Activated CD8-positive, alpha-beta T cell treated with anti-CD3 and anti-CD28 coated beads, Interleukin-2, amount 10 ng/mL, durations not matched to agents 7 days and 5 days (primary cell): ENCODE data around the gene NUDCD2. TPM values are rescaled to one million over a fixed set of nuclear protein-coding genes. Genes with fewer than 3 reads are reported as not detected.
"Not testable (repeated sequence)": the region's sequence is repeated elsewhere in the genome, so short reads cannot be mapped to it uniquely, and the experiment has no call there.

Experiments used
- ATAC-seq: fragments of 150-1000 bp; cut with Tn5 transposase; one replicate; pipeline ENCODE4 v1.10.0; 2021; ENCODE audit warnings: moderate library complexity
- CTCF ChIA-PET: fragments of 350-600 bp; sonication (Branson Sonifier 250); formaldehyde crosslinking; loops from one replicate; lab custom pipeline; 2021; ENCODE audit warnings: antibody characterized with exemption; lab: Charles Lee
- POLR2A ChIA-PET: fragments of 350-600 bp; sonication (Branson Sonifier 250); formaldehyde crosslinking; loops from one replicate; lab custom pipeline; 2021; ENCODE audit warnings: antibody characterized with exemption; lab: Charles Lee
- DNase-seq: peaks from one replicate; pipeline ENCODE4 v3.0.0-alpha.2; 2020
- H3K27ac Mint-ChIP-seq: one replicate; pipeline ENCODE4 v1.8.0; 2021; ENCODE audit warnings: mild to moderate bottlenecking, mixed read lengths
- H3K27me3 Mint-ChIP-seq: one replicate; pipeline ENCODE4 v1.8.0; 2021; ENCODE audit warnings: low read depth, mixed read lengths
- H3K36me3 Mint-ChIP-seq: one replicate; pipeline ENCODE4 v1.8.0; 2021; ENCODE audit warnings: low read depth, mixed read lengths
- H3K4me1 Mint-ChIP-seq: one replicate; pipeline ENCODE4 v1.8.0; 2021; ENCODE audit warnings: low read depth, mixed read lengths
- H3K4me3 Mint-ChIP-seq: one replicate; pipeline ENCODE4 v1.8.0; 2021; ENCODE audit warnings: mild to moderate bottlenecking, mixed read lengths
- H3K9me3 Mint-ChIP-seq: one replicate; pipeline ENCODE4 v1.8.0; 2022; ENCODE audit warnings: mixed read lengths; ENCODE audit not compliant: insufficient read depth
- total RNA-seq, 2 experiments: library from RNA; stranded (reverse); gene quantifications; one replicate each; pipeline ENCODE4 v1.2.3, GENCODE V29; 2021

The NUDCD2 gene
- total RNA-seq, 2 experiments from 2014 or later: 37.3 to 43.4 TPM

DNA sequence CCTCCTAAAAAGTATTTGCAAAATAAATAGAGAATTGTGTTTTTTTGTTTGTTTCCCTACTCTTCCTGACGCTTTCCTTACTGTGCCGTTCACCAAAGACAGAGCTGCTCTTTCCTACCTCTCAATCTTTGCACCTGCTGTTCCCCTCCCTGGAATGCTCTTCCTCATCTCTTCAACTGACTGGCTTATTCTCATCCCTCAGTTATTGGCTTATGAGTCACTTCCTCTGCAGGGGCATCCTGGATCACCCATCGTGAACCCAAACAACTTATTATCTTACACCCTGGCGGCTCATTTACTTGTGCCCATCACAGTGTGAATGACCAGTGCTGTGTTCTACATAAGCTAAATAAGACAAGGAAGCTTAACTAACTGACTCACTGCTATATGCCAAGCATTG lies 58.6 kb downstream of the NUDCD2 start:
- ChIA-PET CTCF (no interaction called here), POLR2A (interaction anchor here (0.6 kb wide), 2 partner anchors 28 to 104 kb away, joined by 3 read pairs; partner anchors contain the start of gene MAT2B)
- ATAC-seq: no peak
- no peaks in the 10 kb centered on the region for H3K9me3 Mint-ChIP-seq
- H3K4me1 Mint-ChIP-seq: no peaks in the 10 kb centered on the region
- H3K36me3 Mint-ChIP-seq: no peaks in the 10 kb centered on the region
- no peak for DNase-seq
- no peak overlapping the region for H3K27ac Mint-ChIP-seq
- no peak overlapping the region for H3K4me3 Mint-ChIP-seq
- peaks cover 14% of the 10 kb centered on the region for H3K27me3 Mint-ChIP-seq

DNA sequence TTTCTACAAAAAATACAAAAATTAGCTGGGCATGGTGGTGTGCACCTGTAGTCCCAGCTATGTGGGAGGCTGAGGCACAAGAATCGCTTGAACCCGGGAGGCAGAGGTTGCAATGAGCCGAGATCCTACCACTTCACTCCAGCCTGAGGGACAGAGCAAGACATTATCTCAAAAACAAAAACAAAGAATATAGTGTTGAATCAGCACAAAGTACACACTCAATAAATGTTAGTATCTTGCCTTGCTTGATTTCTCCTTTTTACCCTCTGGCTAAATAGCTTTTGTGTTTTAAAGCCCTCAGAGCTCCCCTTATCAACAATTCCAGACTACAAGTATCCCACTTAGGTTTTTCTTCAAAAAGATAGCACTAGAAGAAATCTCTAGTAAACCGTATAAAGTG lies 60.0 kb downstream of the NUDCD2 start:
- CTCF ChIA-PET: interaction anchor here (4.0 kb wide), 1 partner anchor 9 kb away, joined by 23 read pairs; no protein-coding TSS in a partner anchor
- H3K27ac Mint-ChIP-seq: no peak overlapping the region
- H3K36me3 Mint-ChIP-seq: no peaks in the 10 kb centered on the region
- no peaks in the 10 kb centered on the region for H3K9me3 Mint-ChIP-seq
- H3K4me1 Mint-ChIP-seq: no peaks in the 10 kb centered on the region
- DNase-seq (no peak), ATAC-seq (no peak)
- peaks cover 14% of the 10 kb centered on the region for H3K27me3 Mint-ChIP-seq
- no peak overlapping the region for H3K4me3 Mint-ChIP-seq
- POLR2A ChIA-PET: no interaction called here

DNA sequence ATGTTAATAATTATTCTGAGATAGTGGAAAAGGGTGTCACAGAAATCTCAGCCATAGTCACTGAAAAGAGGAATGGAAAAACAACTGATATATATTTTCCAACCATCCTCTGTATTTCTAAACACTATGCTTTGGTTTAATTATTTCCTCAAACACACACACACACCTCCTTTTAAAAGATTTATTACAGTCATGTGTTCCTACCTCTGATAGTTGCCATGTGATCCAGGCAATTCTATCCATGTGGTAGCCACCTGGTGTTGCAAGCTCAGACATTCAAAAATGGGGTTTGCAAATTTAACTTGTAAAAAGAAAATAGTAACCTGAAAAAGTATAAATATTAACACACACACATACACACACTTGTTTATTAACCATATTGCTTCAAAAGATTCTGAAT lies 62.5 kb downstream of the NUDCD2 start:
- ATAC-seq (no peak), DNase-seq (no peak)
- no peak overlapping the region for H3K4me3 Mint-ChIP-seq
- no peaks in the 10 kb centered on the region for H3K4me1 Mint-ChIP-seq
- H3K9me3 Mint-ChIP-seq: no peaks in the 10 kb centered on the region
- peaks cover 15% of the 10 kb centered on the region for H3K27me3 Mint-ChIP-seq
- ChIA-PET POLR2A (no interaction called here), CTCF (interaction anchor here (1.6 to 4.0 kb wide), 2 partner anchors 9 to 11 kb away, joined by 3 to 23 read pairs; no protein-coding TSS in a partner anchor)
- H3K36me3 Mint-ChIP-seq: no peaks in the 10 kb centered on the region
- H3K27ac Mint-ChIP-seq: no peak overlapping the region

GRCh38 chr5:163396818-163397340 lies 63.0 kb downstream of the NUDCD2 start:
- CTCF ChIA-PET: interaction anchor here (1.6 to 4.0 kb wide), 2 partner anchors 10 to 12 kb away, joined by 3 to 23 read pairs; no protein-coding TSS in a partner anchor
- H3K36me3 Mint-ChIP-seq, DNase-seq, H3K4me3 Mint-ChIP-seq, H3K4me1 Mint-ChIP-seq, H3K9me3 Mint-ChIP-seq, H3K27ac Mint-ChIP-seq, POLR2A ChIA-PET, ATAC-seq: not testable (repeated sequence)
- H3K27me3 Mint-ChIP-seq: peaks cover 15% of the 10 kb centered on the region

Other genes with a start within 250 kb of the NUDCD2 start
- 100 to 1,000 TPM; 129 to 143 TPM for gene CCNG1, start 22.5 kb downstream of the NUDCD2 start, total RNA-seq
- 10 to 100 TPM; 85.8 to 87.7 TPM for gene HMMR, start 530 bp upstream of the NUDCD2 start, total RNA-seq
- 10 to 100 TPM; 69.4 to 74.1 TPM for gene MAT2B, start 45.5 kb upstream of the NUDCD2 start, total RNA-seq